ENCODE measurements around the gene SMIM3. TPM values are rescaled to one million over a fixed set of nuclear protein-coding genes. Genes with fewer than 3 reads are reported as not detected.

Gene SMIM3
- total RNA-seq, 1 donor from 2014 or later = 3.4 TPM

GRCh38 chr5:150783422-150783928 is 4.9 kb downstream of the SMIM3 start:
- TF ChIP-seq, protein P1, sequence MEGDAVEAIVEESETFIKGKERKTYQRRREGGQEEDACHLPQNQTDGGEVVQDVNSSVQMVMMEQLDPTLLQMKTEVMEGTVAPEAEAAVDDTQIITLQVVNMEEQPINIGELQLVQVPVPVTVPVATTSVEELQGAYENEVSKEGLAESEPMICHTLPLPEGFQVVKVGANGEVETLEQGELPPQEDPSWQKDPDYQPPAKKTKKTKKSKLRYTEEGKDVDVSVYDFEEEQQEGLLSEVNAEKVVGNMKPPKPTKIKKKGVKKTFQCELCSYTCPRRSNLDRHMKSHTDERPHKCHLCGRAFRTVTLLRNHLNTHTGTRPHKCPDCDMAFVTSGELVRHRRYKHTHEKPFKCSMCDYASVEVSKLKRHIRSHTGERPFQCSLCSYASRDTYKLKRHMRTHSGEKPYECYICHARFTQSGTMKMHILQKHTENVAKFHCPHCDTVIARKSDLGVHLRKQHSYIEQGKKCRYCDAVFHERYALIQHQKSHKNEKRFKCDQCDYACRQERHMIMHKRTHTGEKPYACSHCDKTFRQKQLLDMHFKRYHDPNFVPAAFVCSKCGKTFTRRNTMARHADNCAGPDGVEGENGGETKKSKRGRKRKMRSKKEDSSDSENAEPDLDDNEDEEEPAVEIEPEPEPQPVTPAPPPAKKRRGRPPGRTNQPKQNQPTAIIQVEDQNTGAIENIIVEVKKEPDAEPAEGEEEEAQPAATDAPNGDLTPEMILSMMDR (IDR thresholded peaks at IDR 0.05; ENCODE audit: insufficient read depth, low read length, severe bottlenecking) = no peak
- no peak overlapping the region for H3K4me3 ChIP-seq (ENCODE audit: low read depth, low read length)
- FAIRE-seq = no peak
- DNase-seq (ENCODE audit: low read depth) = peak; percentile 82
- H3K27me3 ChIP-seq (ENCODE audit: control insufficient read depth, insufficient read depth, low read length) = no peaks in the 10 kb centered on the region
- H3K36me3 ChIP-seq (ENCODE audit: control insufficient read depth, insufficient read depth, low read length) = no peaks in the 10 kb centered on the region

DNA sequence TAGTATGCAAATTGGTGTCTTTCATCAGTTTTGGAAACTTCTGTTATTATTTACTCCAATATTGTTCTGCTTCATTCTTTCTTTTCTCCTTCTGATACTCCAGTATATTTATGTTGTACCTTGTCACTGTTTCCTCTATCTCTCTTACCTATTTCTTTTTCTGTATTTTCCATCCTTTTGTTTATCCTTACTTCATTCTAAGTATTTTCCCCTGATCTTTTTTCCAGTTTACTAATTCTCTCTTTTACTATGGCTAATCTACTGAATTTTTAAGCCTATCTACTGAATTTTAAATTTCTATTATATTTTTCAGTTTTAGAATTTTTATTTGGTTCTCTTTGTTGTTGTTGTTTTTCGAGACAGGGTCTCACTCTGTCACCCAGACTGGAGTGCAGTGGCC is 7.4 kb downstream of the SMIM3 start:
- no peak for FAIRE-seq
- DNase-seq (ENCODE audit: low read depth) = no peak
- TF ChIP-seq, protein P1 (IDR thresholded peaks at IDR 0.05; ENCODE audit: insufficient read depth, low read length, severe bottlenecking) = no peak
- no peak overlapping the region for H3K4me3 ChIP-seq (ENCODE audit: low read depth, low read length)
- H3K36me3 ChIP-seq (ENCODE audit: control insufficient read depth, insufficient read depth, low read length) = no peaks in the 10 kb centered on the region
- H3K27me3 ChIP-seq (ENCODE audit: control insufficient read depth, insufficient read depth, low read length) = no peaks in the 10 kb centered on the region

GRCh38 chr5:150786876-150787275 is 8.3 kb downstream of the SMIM3 start:
- Histone ChIP-seq H3K36me3 (ENCODE audit: control insufficient read depth, insufficient read depth, low read length) (no peaks in the 10 kb centered on the region), H3K4me3 (ENCODE audit: low read depth, low read length) (no peak overlapping the region), H3K27me3 (ENCODE audit: control insufficient read depth, insufficient read depth, low read length) (no peaks in the 10 kb centered on the region)
- TF ChIP-seq, protein P1 (IDR thresholded peaks at IDR 0.05; ENCODE audit: insufficient read depth, low read length, severe bottlenecking) = no peak
- DNase-seq (ENCODE audit: low read depth) (no peak), FAIRE-seq (no peak)

GRCh38 chr5:150787656-150788055 is 9.1 kb downstream of the SMIM3 start:
- FAIRE-seq (no peak), DNase-seq (ENCODE audit: low read depth) (no peak)
- Histone ChIP-seq H3K36me3 (ENCODE audit: control insufficient read depth, insufficient read depth, low read length) (no peaks in the 10 kb centered on the region), H3K4me3 (ENCODE audit: low read depth, low read length) (no peak overlapping the region), H3K27me3 (ENCODE audit: control insufficient read depth, insufficient read depth, low read length) (no peaks in the 10 kb centered on the region)
- TF ChIP-seq, protein P1 (IDR thresholded peaks at IDR 0.05; ENCODE audit: insufficient read depth, low read length, severe bottlenecking) = no peak

DNA sequence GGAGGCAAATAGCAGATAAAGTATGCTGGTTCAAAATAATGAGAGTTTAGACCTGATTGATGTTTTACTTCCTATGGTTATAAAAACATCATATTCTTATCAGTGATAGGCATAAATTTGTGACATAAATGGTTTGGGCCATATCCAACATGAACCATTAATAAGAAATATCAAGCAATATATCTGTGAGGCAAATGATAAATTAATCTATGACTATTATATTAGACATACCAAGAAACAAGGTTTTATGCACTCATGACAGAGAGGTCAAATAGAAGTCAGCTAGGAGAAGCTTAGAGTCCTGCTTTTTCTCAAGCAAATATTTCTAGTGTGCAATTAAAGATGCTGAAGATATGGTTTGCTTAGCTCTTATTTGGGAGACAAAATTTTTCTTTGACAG is 10.4 kb downstream of the SMIM3 start:
- TF ChIP-seq, protein P1 (IDR thresholded peaks at IDR 0.05; ENCODE audit: insufficient read depth, low read length, severe bottlenecking) = no peak
- Histone ChIP-seq H3K36me3 (ENCODE audit: control insufficient read depth, insufficient read depth, low read length) (no peaks in the 10 kb centered on the region), H3K27me3 (ENCODE audit: control insufficient read depth, insufficient read depth, low read length) (no peaks in the 10 kb centered on the region), H3K4me3 (ENCODE audit: low read depth, low read length) (no peak overlapping the region)
- DNase-seq (ENCODE audit: low read depth) (no peak), FAIRE-seq (no peak)

GRCh38 chr5:150789450-150789849 is 10.9 kb downstream of the SMIM3 start:
- TF ChIP-seq, protein P1 (IDR thresholded peaks at IDR 0.05; ENCODE audit: insufficient read depth, low read length, severe bottlenecking) = no peak
- Histone ChIP-seq H3K36me3 (ENCODE audit: control insufficient read depth, insufficient read depth, low read length) (no peaks in the 10 kb centered on the region), H3K27me3 (ENCODE audit: control insufficient read depth, insufficient read depth, low read length) (no peaks in the 10 kb centered on the region), H3K4me3 (ENCODE audit: low read depth, low read length) (no peak overlapping the region)
- DNase-seq (ENCODE audit: low read depth) (no peak), FAIRE-seq (no peak)

Data from bronchial epithelial cell (primary cell).